ENCODE results near the gene HP1BP3. TPM values are rescaled to one million over a fixed set of nuclear protein-coding genes. Genes with fewer than 3 reads are reported as not detected.

The HP1BP3 gene
- total RNA-seq, 1 experiment from 2014 or later, result 263 TPM

- CTCF ChIA-PET, result interaction anchor here (0.6 to 0.7 kb wide), 2 partner anchors 14 to 19 kb away, joined by 6 to 15 read pairs; no protein-coding TSS in a partner anchor
- Histone ChIP-seq H3K27me3 (ENCODE audit: control insufficient read depth, insufficient read depth, low read length) (no peaks in the 10 kb centered on the region), H3K27ac (ENCODE audit: low read length) (no peak overlapping the region), H3K9me3 (ENCODE audit: control insufficient read depth, insufficient read depth, low read depth, low read length) (no peaks in the 10 kb centered on the region), H3K4me3 (ENCODE audit: low read depth in 2 of 2, low read length in 2 of 2) (no peak overlapping the region), H3K4me1 (ENCODE audit: control insufficient read depth, insufficient read depth, low read length) (peaks cover 8% of the 10 kb centered on the region), H3K36me3 (ENCODE audit: control insufficient read depth, insufficient read depth, low read length) (no peaks in the 10 kb centered on the region)
- TF ChIP-seq REST (IDR thresholded peaks at IDR 0.05; ENCODE audit: insufficient read depth in 1 of 2, low read depth in 2 of 2, low read length in 1 of 2) (no peak), SIN3A (IDR thresholded peaks at IDR 0.05; ENCODE audit: borderline replicate concordance, insufficient read depth, low read depth, low read length) (no peak), TCF7L2 (IDR thresholded peaks at IDR 0.05; ENCODE audit: low read depth, low read length) (no peak), CTCF (IDR thresholded peaks at IDR 0.05) (no peak), POLR2AphosphoS5 (IDR thresholded peaks at IDR 0.05; ENCODE audit: low read depth, low read length) (no peak)
- intact Hi-C loops (cut with micrococcal nuclease; ENCODE audit: unreplicated experiment), result no loop called here
- ATAC-seq (no peak), DNase-seq (ENCODE audit: low read depth, low spot score) (no peak)
- in situ Hi-C loops (cut with HindIII; ENCODE audit: low pct_unique_long_range_greater_than_20kb, low sequenced_read_pairs), result no loop called here
- POLR2A ChIA-PET, result interaction anchor here (0.7 kb wide), 1 partner anchor 10 kb away, joined by 3 read pairs; no protein-coding TSS in a partner anchor
- no TSS peak for BruUV-seq (replicated peaks)
Measured at GRCh38 chr1:20706841-20707240, 80.3 kb downstream of the HP1BP3 start.

DNA sequence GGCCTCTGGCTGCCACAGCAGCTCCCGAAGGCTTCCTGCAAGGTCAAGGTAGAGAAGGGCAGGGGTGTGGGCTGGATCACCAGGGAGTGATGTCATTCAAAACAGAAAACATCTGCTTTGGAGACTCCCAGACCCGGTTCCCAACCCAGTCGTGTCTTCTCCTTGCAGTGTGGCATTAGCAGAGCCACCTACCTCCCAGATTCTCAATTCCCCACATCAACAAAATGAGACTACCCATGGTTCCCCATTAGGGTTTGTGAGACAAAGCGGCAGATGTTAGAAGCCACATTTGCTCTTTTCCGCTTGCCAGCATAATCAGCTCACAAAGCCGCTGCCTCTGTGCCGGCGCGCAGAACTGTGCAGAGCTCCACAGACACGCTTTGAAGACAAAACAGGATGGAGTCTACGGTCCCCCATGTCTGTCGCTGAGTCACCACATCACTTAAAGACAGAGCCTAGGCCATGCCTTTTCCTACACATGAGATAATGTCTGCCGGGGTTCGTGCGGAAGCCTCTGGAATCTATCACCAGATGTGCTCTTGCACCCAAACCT, 81.8 kb downstream of the HP1BP3 start:
- intact Hi-C loops (cut with micrococcal nuclease; ENCODE audit: unreplicated experiment), result no loop called here
- no peak for ATAC-seq
- Histone ChIP-seq H3K4me1 (ENCODE audit: control insufficient read depth, insufficient read depth, low read length) (peaks cover under 1% of the 10 kb centered on the region), H3K36me3 (ENCODE audit: control insufficient read depth, insufficient read depth, low read length) (no peaks in the 10 kb centered on the region), H3K4me3 (ENCODE audit: low read depth in 2 of 2, low read length in 2 of 2) (no peak overlapping the region), H3K27me3 (ENCODE audit: control insufficient read depth, insufficient read depth, low read length) (no peaks in the 10 kb centered on the region), H3K27ac (ENCODE audit: low read length) (no peak overlapping the region), H3K9me3 (ENCODE audit: control insufficient read depth, insufficient read depth, low read depth, low read length) (no peaks in the 10 kb centered on the region)
- DNase-seq (ENCODE audit: low read depth, low spot score), result no peak
- TF ChIP-seq TCF7L2 (IDR thresholded peaks at IDR 0.05; ENCODE audit: low read depth, low read length) (no peak), SIN3A (IDR thresholded peaks at IDR 0.05; ENCODE audit: borderline replicate concordance, insufficient read depth, low read depth, low read length) (no peak), POLR2AphosphoS5 (IDR thresholded peaks at IDR 0.05; ENCODE audit: low read depth, low read length) (no peak), REST (IDR thresholded peaks at IDR 0.05; ENCODE audit: insufficient read depth in 1 of 2, low read depth in 2 of 2, low read length in 1 of 2) (no peak), CTCF (IDR thresholded peaks at IDR 0.05) (no peak)
- ChIA-PET CTCF (interaction anchor here (0.7 kb wide), 1 partner anchor 9 kb away, joined by 3 read pairs; no protein-coding TSS in a partner anchor), POLR2A (no interaction called here)
- BruUV-seq (replicated peaks), result no TSS peak
- in situ Hi-C loops (cut with HindIII; ENCODE audit: low pct_unique_long_range_greater_than_20kb, low sequenced_read_pairs), result no loop called here

All from Panc1 (cell line).